Spleen (tissue), 7 donors: Measurements from ENCODE around the gene CLASP1.

ENCODE experiments used
- CTCF ChIP-seq, 11 experiments: fragments of 200-600 bp in 7 of 11; fragments of 450-650 bp in 4 of 11; sonication (generic) in 4 of 11; IDR thresholded peaks in 8 of 11; conservative IDR thresholded peaks in 3 of 11; 1 replicate in 7 of 11; 2 replicates in 4 of 11; pipeline versions ENCODE4 v1.4.0 to v1.8.0; 2016 to 2021; ENCODE audit warnings: antibody characterized with exemption in 11 of 11, inconsistent platforms in 4 of 11, mild to moderate bottlenecking in 1 of 11
- POLR2AphosphoS5 ChIP-seq, 3 donors: sonication (generic); formaldehyde crosslinking; IDR thresholded peaks; one replicate each; pipeline ENCODE4 v1.5.1; 2017; ENCODE audit warnings: antibody characterized with exemption in 3 of 3
- donor health status: DM: no; HTN: no; CAD: no; lungs with moderate emphysema.
- donor health status: DM: no; HTN: no; CAD: no.
- donor health status: DM: no; HTN: no; CAD: no.

GRCh38 chr2:121348128-121348740, 301.0 kb downstream of the CLASP1 start:
- TF ChIP-seq POLR2AphosphoS5 (IDR thresholded peaks at IDR 0.05) (peak in 1 of 3 donors; percentile 31), CTCF (IDR thresholded peaks at IDR 0.05 in 8 of 11, conservative IDR thresholded peaks at IDR 0.05 in 3 of 11) (no peak)
